Tibial nerve (tissue), 3 donors: ENCODE data around the gene ZNF777.

Source experiments
- EP300 ChIP-seq, 2 donors: sonication (generic); formaldehyde crosslinking; IDR thresholded peaks; one replicate each; pipeline ENCODE4 v1.6.1; 2017; ENCODE audit warnings: antibody characterized with exemption in 2 of 2, mild to moderate bottlenecking in 1 of 2
- POLR2A ChIP-seq, 2 donors: fragments of 450-650 bp; IDR thresholded peaks; one replicate each; pipeline ENCODE4 v1.6.1; 2017; ENCODE audit warnings: antibody characterized with exemption in 2 of 2, mild to moderate bottlenecking in 2 of 2, moderate library complexity in 2 of 2

DNA sequence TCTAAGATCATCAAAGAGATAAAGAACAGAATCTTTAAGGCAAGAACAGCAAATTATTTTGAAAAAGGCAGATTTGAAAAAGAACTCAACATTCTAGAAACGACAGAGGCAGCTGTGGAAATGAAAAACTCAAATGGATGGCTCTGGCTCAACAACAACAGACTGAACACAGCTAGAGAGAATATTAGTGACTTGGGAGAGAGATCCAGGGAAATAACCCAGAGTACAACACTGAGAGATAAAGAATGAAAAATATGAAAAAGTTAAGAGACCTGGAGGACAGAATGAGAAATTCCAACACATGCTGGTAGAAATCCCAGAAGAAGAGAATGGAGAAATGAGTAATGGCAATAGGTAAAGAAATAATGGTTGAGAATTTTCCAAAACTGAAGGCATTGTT lies 17.9 kb upstream of the ZNF777 start:
- TF ChIP-seq POLR2A (IDR thresholded peaks at IDR 0.05) (no peak), EP300 (IDR thresholded peaks at IDR 0.05) (no peak)
